ENCODE data around the gene WFDC10B.
A peak's percentile ranks its signal among the peaks of the same experiment; 100 is the strongest.
"Not testable (repeated sequence)": the region's sequence is repeated elsewhere in the genome, so short reads cannot be mapped to it uniquely, and the experiment has no call there.

Gene WFDC10B

DNA sequence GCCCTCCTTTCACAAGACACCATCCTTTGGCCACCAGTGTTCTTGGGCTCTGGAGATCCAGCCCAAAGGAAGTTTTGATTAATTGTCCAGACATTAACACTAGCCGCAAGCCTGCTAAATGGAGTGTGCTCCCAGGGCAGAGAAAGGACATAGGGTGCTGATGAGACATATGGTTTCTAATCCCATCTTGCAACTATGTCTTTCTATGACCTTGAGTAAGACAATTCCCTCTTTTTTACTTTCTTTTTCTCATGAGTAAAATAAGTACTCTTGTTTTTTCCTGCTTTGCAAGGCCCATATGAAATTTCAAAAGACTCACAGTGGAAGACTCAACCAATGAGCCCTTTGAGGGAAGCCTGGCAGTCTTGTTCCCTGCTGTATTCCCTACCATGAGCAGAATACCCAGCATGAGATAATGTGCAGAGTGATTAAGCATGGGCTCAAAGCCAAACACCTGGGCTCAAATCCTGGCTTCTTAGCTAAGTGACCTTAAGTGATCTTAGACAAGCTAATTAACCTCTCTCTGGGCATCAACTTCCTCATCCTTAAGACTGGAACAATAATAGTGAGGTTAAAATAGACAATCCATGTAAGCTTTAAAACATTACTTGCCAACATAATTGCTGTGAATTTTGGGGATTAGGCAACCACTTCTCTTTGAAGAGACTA, at the start of gene WFDC10B:
Gene WFDC10B, minus strand, starts transcription at position 51 of the 669 bp plus-strand sequence. CDS start 19,027 bp downstream, outside the sequence.
- DNase-seq (ENCODE audit: low spot score) = no peak

DNA sequence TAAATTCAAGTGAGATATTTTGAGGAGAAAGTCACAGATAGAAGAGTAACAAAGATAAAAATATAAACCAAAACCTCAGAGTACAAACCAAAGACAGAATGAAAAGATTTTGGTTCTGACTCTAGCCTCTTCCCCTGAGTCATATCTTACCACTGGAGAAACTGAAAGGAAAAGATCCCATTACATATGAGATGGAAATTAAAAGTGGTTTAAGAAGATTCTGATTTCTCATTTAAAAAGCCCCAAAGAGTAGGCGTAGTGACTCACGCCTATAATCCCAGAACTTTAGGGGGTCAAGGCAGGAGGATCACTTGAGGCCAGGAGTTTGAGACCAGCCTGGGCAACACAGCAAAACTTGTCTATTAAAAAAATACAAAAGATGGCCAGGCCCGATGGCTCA, 47.9 kb upstream of the WFDC10B start:
- DNase-seq (ENCODE audit: low spot score) = peak; percentile 51

DNA sequence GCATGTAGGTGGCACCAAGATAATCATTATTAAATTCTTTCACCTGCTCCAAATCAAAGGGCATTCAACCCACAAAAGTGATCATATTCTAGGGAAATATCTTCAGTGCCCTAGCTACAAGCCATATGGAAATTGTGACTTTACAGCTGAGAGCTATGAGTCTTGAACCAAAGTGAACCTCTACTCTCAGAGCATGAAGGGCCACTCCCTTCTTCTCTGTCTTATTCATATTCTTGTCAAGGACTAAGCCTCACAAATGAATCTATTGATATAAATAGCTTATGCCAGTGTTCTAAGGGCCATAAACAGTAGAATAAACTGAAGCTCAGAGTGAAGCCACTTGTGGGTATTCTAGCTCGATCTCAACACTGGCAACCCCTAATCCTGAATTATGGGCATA, 46.9 kb upstream of the WFDC10B start:
- no peak for DNase-seq (ENCODE audit: low spot score)

DNA sequence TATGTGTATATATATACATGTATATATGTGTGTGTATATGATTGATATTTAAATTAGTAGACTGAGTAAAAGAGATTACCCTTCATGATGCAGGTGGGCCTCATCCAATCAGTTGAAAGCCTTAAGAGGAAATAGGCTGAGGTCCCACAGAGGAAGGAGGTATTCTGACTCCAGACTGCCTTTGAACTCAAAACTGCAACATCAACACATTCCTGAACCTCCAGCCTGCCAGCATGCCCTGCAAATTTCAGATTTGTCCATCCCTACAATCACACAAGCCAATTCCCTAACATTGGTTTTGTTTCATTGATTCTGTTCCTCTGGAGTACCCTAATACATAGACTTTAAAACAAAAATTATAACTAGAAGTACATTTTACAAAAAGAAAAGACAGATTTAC, 40.2 kb upstream of the WFDC10B start:
- DNase-seq (ENCODE audit: low spot score) = no peak

DNA sequence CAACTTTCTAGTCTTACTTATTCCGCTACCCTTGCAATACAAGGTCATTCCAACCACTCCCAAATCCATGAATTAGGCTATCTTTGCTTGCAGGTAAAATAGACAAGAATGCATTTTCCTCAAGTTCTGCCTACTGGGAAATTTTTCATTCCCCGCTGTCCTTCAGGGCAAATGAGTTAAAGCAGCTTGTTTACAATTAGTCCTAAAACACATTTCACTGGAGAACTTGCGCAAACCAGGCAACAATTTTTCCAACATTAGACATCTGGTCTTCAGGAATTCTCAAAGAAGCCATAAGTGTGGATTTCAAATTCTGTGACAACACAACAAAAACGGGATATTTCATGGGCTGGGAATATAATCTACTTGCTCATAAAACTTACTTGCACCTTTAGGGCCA, 37.8 kb upstream of the WFDC10B start:
- DNase-seq (ENCODE audit: low spot score) = no peak

DNA sequence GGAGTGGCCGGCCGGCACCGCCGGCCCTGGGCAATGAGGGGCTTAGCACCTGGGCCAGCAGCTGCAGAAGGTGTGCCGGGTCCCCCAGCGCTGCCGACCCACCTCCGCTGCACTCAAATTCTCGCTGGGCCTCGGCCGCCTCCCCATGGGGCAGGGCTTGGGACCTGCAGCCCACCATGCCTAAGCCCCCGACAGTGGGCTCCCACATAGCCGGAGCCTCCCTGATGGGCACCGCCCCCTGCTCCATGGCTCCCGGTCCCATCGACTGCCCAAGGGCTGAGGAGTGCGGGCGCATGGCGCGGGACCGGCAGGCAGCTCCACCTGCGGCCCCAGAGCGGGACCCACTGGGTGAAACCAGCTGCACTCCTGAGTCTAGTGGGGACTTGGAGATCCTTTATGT, 31.2 kb upstream of the WFDC10B start:
- DNase-seq (ENCODE audit: low spot score) = no peak

DNA sequence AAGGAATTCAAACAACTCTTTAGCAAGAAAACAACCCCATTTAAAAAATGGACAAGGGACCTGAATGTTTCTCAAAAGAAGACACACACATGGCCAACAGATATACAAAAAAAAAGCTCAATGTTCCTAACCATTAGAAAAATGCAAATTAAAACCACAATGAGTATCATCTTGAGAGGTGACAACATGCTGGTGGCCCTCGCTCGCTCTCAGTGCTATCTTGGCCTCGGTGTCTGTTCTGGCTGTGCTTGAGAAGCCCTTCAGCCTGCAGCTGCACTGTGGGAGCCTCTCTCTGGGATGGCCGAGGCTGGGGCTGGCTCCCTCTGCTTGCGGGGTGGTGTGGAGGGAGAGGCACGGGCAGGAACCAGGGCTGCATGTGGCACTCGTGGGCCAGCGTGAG, 30.7 kb upstream of the WFDC10B start:
- DNase-seq (ENCODE audit: low spot score) = no peak

DNA sequence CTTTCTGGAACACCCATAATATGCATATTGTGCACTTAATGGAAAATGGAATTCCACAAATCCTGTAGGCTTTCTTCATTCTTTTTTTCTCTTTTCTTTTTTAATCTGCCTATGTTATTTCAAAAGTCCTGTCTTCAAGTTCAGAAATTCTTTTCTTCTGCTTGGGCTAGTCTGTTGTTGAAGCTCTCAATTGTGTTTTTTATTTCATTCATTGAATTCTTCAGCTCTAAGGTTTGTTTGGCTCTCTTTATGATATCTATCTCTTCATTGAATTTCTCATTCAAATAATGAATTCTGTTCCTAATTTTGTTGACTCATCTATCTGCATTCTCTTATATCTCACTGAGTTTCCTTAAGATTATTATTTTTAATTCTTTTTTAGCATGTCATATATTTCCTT, 27.4 kb upstream of the WFDC10B start:
- no peak for DNase-seq (ENCODE audit: low spot score)

DNA sequence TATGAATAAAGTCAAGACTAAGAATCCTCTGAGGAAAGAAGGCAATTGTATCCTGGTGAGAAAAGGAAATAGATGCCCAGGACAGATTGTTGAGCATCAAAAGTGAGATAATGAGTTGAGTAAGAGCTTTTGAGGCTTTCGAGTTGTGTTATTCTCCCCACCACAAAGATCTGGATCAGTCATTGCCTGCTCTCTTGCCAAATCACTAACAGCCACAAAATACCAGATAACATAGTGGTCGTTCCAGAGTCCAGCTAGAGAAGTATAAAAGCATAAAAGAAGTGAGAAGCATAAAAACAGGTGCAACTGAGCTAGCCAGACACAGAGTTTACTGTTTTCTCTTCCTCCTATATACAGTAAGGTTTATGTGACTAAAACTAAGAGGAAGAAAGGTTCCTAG, 22.2 kb upstream of the WFDC10B start:
- peak; percentile 63 for DNase-seq (ENCODE audit: low spot score)

DNA sequence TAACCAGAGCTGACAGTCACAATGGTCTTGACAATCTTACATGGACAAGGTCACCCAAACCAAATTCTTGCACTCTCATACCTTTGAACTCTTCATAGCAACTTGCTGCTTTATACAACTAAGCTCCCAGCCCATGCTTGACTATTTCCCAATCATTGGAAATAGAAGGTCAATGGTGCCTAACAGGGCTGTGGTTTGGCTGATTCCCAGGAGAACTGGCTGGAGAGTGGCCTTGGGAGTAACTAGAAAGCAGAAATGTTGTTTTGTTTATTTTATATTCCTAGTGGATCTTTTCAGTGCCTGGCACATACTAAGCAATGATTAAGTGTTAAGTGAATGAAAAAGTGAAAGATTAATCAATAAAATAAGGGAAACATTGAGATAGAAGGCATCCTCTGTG, 20.3 kb upstream of the WFDC10B start:
- DNase-seq (ENCODE audit: low spot score) = no peak

DNA sequence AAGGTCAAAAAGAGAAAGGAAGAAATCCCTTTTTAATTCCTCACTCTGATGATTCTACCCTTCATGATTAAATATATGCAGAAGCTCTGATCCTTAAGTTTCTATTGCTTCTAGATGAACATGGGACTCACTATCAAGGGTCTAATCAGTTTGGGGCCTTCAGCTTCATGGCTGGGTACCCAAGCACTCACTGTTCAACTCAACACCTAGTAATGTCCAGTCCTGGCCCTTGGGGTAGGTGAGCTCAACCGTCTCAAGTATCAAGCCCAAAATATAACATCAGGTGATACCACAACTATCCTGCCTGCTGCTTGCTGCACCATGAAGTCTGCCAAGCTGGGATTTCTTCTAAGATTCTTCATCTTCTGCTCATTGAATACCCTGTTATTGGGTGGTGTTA, 17.2 kb upstream of the WFDC10B start, which contains the start of gene SPINT4:
Gene SPINT4, plus strand, starts transcription at position 301 of the 400 bp plus-strand sequence. Its CDS starts 21 bp downstream, at position 322.
- DNase-seq (ENCODE audit: low spot score) = no peak

DNA sequence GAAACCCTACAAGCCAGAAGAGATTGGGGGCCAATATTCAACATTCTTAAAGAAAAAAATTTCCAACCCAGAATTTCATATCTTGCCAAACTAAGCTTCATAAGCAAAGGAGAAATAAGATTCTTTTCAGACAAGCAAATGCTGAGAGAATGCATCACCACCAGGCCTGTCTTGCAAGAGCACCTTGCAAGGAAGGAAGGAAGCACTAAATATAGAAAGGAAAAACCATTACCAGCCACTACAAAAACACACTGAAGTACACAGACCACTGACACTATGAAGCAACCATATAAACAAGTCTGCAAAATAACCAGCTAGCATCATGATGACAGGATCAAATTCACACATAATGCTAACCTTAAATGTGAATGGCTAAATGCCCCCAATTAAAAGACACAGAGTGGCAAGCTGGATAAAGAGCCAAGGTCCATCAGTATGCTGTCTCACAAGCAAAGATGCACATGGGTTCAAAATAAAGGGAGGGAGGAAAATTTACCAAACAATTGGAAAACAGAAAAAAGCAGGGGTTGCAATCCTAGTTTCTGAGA, 11.4 kb upstream of the WFDC10B start:
- DNase-seq (ENCODE audit: low spot score) = not testable (repeated sequence)

DNA sequence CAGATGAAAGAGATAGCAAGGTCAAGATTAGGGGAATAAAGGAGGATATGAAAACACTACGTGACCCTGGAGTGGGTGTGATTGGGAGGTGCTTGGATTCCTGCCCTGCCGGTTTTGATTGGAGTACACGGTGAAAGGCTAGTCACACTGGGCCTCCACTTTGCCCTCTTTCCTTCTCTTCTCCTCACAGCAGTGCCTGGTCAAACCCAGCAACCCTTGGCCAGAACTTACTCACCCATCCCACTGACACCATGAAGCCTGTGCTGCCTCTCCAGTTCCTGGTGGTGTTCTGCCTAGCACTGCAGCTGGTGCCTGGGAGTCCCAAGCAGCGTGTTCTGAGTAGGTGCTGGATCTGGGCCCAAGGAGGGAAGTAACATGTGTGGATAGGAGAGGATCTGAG, 2.9 kb downstream of the WFDC10B start, which contains the start of gene WFDC13:
Gene WFDC13, plus strand, starts transcription at position 166 of the 400 bp plus-strand sequence. Its CDS starts 86 bp downstream, at position 252.
- no peak for DNase-seq (ENCODE audit: low spot score)

DNA sequence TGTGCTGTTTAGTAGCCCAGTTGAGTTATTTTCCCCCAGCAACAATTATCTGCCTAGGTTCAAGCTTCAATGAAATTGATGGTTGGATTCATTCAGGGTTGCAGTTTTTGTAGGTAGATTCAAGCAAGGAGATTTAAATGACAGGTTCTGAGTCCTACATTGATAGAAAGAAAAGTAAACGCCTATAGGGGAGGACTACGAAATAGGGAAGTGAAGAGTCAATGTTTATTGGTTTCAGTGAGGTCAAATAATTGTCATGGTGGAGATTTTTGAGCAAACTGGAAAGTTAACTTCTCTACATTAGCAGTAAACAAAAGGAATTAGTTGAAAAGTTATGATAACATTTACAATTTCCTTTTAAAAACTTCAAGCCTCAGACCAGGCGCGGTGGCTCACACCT, 3.7 kb downstream of the WFDC10B start:
- DNase-seq (ENCODE audit: low spot score) = no peak

DNA sequence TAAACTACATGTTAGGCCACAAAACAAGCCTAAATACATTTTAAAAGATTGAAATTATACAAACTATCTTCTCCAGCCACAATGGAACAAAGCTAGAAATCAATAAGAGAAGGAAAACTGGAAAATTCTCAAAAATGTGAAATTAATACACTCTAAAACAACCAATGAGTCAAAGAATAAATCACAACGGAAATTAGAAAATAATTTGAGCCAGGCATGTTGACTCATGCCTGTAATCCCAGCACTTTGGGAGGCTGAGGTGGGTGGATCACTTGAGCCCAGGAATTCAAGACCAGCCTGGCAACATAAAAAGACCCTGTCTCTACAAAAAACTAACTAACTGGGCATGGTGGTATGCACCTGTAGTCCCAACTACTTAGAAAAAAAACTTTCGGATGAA, 9.3 kb downstream of the WFDC10B start:
- DNase-seq (ENCODE audit: low spot score) = no peak

DNA sequence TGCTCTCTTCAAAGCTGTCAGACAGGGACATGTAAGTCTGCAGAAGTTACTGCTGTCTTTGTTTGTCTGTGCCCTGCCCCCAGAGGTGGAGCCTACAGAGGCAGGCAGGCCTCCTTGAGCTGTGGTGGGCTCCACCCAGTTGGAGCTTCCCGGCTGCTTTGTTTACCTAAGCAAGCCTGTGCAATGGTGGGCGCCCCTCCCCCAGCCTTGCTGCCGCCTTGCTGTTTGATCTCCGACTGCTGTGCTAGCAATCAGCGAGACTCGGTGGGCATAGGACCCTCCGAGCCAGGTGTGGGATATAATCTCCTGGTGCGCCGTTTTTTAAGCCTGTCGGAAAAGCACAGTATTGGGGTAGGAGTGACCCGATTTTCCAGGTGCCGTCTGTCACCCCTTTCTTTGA, 11.5 kb downstream of the WFDC10B start:
- DNase-seq (ENCODE audit: low spot score) = not testable (repeated sequence)

DNA sequence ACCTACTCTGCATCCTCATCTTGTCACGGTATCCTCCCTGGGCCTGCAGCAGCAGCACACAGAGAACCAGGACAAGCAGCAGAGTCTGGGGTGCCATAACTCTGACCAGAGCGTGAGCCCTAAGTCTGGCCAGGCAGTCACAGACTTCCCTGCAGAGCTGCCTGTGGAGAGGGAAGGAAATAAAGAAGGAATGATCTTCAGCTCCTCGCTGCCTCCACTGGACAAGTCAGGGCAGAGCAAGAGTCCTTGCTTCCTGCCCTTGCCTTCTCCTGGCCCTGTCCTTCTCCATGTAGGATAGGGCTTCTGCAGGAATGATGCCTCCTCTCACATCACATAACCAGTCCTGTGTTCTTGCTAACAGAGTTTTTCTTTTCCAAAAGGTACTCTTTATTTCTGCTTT, 18.9 kb downstream of the WFDC10B start:
- DNase-seq (ENCODE audit: low spot score) = no peak

DNA sequence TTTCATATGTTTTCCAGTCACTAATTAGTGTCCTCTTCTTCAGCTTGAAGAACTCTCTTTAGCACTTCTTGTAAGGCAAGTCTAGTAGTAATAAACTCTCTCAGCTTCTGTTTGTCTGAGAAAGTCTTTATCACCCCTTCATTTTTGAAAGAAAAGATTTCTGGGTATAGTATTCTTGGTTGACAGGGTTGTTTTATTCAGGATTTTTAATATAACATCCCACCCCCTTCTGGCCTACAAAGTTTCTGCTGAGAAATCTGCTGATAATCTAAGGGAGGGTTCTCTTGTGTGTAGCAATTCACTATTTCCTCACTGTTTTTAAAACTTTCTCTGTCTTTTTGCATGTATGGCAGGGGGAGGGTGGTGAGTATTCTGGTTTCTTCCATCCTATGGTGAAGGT, 25.2 kb downstream of the WFDC10B start:
- no peak for DNase-seq (ENCODE audit: low spot score)

DNA sequence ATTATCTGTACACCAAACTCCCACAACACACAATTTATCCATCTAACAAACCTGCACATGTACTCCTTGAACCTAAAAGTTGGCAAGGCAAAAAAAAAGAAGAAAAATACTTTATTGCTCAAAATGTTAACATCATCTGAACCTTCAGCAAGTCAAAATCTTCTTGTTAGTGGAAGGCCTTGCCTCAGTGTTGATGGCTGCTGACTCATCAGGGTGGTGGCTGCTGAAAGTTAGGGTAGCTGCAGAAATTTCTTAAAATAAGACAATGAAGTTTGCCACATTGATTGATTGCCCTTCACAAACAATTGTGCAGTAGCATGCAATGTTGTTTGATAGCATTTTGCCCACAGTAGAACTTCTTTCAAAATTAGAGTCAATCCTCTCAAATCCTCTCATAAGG, 32.1 kb downstream of the WFDC10B start:
- DNase-seq (ENCODE audit: low spot score) = no peak

DNA sequence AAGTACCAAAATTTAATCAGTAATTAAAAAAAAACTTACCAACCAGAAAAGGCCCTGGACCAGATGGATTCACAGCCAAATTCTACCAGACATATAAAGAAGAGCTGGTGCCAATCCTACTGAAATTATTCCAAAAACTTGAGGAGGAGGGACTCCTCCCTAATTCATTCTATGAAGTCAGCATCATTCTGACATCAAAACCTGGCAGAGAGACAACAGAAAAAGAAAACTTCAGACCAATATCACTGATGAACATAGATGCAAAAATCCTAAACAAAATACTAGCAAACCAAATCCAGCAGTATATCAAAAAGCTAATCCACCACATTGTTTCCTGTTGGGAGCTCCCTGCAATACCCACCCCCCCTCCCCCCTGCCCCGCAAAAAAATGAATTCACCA, 34.7 kb downstream of the WFDC10B start, which contains the start of gene WFDC11:
Gene WFDC11, minus strand, starts transcription at position 101 of the 400 bp plus-strand sequence. CDS start 19,639 bp downstream, outside the sequence.
- DNase-seq (ENCODE audit: low spot score) = no peak

DNA sequence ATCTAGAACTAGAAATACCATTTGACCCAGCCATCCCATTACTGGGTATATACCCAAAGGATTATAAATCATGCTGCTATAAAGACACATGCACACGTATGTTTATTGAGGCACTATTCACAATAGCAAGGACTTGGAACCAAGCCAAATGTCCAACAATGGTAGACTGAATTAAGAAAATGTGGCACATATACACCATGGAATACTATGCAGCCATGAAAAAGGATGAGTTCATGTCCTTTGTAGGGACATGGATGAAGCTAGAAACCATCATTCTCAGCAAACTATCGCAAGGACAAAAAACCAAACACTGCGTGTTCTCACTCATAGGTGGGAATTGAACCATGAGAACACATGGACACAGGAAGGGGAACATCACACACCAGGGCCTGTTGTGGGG, 47.8 kb downstream of the WFDC10B start:
- not testable (repeated sequence) for DNase-seq (ENCODE audit: low spot score)

DNA sequence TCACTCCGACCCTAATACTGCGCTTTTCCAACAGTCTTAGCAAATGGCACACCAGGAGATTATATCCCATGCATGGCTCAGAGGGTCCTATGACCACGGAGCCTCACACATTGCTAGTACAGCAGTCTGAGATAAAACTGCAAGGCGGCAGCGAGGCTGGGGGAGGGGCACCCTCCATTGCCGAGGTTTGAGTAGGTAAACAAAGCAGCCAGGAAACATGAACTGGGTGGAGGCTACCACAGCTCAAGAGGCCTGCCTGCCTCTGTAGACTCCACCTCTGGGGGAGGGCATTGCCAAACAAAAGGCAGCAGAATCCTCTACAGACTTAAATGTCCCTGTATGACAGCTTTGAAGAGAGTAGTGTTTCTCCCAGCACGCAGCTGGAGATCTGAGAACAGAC, 53.1 kb downstream of the WFDC10B start:
- not testable (repeated sequence) for DNase-seq (ENCODE audit: low spot score)

DNA sequence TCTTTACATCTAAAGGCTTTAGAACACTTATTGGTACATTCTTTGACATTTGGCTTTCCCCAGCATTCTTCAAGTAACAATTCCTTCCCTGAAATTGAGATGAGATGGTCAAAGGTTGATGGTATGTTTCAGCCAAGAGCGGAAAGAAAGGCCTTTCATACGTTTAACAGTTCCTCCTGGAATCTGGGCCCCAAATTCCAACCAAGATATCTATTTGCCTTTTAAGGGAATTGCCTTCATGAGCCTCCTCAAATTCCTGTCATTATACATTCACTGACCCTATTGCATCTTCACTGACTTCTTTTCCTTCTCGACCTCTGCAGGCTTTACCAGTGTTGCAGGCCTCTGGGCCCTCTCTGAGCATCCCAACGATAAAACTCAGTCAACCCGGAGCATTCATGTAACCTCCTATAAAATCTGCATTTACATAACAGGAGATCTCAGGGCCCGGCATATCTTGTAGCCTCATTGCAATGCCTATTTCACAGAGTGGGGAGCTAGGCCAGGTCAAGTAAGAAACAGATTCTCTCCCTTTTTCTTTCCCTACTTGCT, 55.4 kb downstream of the WFDC10B start:
- DNase-seq (ENCODE audit: low spot score) = no peak

Data from activated CD4-positive, alpha-beta T cell treated with anti-CD3 and anti-CD28 coated beads, Interleukin-2, Interleukin-4, amounts not matched to agents 100 ng/mL and 50 ng/mL, durations not matched to agents 16 hours and 8 hours (primary cell).